GM12873 (cell line): ENCODE measurements around the gene KCTD4.

Experiments used
- CTCF ChIP-seq: IDR thresholded peaks from 2 replicates; pipeline ENCODE4 v1.5.1; 2012; ENCODE audit warnings: low read depth, mild to moderate bottlenecking, moderate library complexity, low read length, control low read depth; ENCODE audit not compliant: insufficient read depth; ENCODE audit errors: missing control alignments

Gene KCTD4

GRCh38 chr13:45216193-45216592 lies 15.3 kb upstream of the KCTD4 start:
- TF ChIP-seq CTCF: no peak

- no peak for TF ChIP-seq CTCF
Observed at GRCh38 chr13:45215392-45216077, 14.7 kb upstream of the KCTD4 start.

- TF ChIP-seq CTCF: no peak
Observed at GRCh38 chr13:45209229-45209628, 8.4 kb upstream of the KCTD4 start.

GRCh38 chr13:45208132-45208531 lies 7.3 kb upstream of the KCTD4 start:
- TF ChIP-seq CTCF: no peak

- no peak for TF ChIP-seq CTCF
Observed at GRCh38 chr13:45207319-45207718, 6.5 kb upstream of the KCTD4 start.

GRCh38 chr13:45206340-45206739 lies 5.5 kb upstream of the KCTD4 start:
- TF ChIP-seq CTCF: no peak

GRCh38 chr13:45205124-45205523 lies 4.3 kb upstream of the KCTD4 start:
- no peak for TF ChIP-seq CTCF
